ENCODE measurements around the gene PRAMEF33.
A peak's percentile ranks its signal among the peaks of the same experiment; 100 is the strongest.
"Not testable (repeated sequence)": the region's sequence is repeated elsewhere in the genome, so short reads cannot be mapped to it uniquely, and the experiment has no call there.

Gene PRAMEF33

DNA sequence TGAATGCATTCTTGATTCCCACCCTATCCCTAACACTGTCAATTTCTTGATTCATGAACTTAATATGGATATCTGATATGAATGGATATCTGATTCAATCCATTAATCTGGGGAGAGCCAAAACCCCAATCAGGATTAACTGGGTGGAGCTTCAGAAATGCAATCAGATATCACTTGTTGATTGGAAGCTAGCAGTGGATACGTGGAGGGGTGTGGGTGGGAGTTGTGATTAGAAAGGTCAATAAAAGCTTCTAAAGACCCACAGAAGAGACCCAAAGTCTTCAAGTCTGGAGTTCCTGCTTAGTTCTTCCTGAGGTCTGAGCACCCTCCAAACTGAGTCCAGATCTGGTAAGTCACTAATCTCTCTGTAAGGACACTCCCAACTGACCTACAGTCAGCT, at the start of gene PRAMEF33:
TSS of gene PRAMEF33 (plus strand) at position 301 of the 400 bp plus-strand sequence. CDS start 2,416 bp downstream, outside the sequence.
- not testable (repeated sequence) for DNase-seq

DNA sequence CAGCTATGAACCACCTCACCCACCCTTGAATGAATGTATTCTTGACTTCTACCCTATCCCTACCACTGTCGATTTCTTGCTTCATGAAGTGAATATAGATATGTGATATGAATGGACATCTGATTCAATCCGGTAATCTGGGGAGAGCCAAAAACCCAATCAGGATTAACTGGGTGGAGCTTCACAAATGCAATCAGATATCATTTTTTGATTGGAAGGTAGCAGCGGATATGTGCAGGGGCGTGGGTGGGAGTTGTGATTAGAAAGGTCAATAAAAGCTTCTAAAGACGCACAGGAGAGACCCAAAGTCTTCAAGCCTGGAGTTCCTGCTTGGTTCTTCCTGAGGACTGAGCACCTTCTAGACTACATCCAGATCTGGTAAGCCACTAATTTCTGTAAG, 49.4 kb upstream of the PRAMEF33 start, which contains the start of gene PRAMEF5:
TSS of gene PRAMEF5 (plus strand) at position 301 of the 400 bp plus-strand sequence. CDS start 5,071 bp downstream, outside the sequence.
- DNase-seq, result not testable (repeated sequence)

- not testable (repeated sequence) for DNase-seq
Measured at GRCh38 chr1:13265124-13265523, 38.2 kb upstream of the PRAMEF33 start.

- not testable (repeated sequence) for DNase-seq
Measured at GRCh38 chr1:13277016-13277415, 26.3 kb upstream of the PRAMEF33 start.

DNA sequence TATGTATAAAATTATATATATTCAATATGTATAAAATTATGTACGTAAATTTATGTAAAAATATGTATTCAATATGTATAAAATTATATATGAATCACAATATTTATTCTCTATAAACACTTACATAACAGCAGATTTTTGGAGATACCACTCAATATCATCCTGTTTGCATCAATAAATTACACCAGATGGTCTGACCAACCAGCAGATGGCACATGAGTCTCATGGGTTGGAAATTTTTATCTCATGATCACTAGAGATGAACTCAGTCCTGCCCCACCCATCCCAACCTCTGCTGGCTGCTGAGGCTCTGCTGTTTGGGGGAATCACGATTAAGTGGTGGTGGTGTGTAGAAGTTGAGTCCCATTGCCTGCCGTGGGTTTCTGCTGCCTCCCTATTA, 23.7 kb upstream of the PRAMEF33 start:
- not testable (repeated sequence) for DNase-seq

GRCh38 chr1:13285037-13285436, 18.3 kb upstream of the PRAMEF33 start, which contains the start of gene PRAMEF8:
TSS of gene PRAMEF8 (minus strand) at chr1:13285137. CDS start at chr1:13284091, 1,046 bp downstream.
- DNase-seq, result not testable (repeated sequence)

DNA sequence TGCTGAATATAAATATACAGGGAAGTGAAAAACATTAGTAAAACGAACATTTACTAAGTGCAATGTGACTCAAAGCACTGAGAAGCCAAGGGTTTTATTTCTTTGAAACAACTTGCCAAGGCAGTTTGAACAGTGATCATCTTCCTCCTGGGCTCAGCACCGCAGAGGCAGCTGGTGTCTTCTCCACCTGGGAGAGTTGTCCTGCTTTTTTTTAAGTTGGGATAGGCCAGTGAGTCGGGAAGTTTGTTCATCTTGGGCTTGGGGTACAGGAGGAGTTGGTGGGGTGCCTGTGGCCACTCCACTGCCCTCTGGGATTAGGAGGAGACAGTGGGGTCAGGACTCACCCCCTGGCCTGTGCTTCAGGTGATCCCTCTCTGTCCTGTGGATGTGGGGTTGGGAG, 14.3 kb upstream of the PRAMEF33 start:
- DNase-seq, result not testable (repeated sequence)

GRCh38 chr1:13297216-13297931, 6.0 kb upstream of the PRAMEF33 start:
- not testable (repeated sequence) for DNase-seq

DNA sequence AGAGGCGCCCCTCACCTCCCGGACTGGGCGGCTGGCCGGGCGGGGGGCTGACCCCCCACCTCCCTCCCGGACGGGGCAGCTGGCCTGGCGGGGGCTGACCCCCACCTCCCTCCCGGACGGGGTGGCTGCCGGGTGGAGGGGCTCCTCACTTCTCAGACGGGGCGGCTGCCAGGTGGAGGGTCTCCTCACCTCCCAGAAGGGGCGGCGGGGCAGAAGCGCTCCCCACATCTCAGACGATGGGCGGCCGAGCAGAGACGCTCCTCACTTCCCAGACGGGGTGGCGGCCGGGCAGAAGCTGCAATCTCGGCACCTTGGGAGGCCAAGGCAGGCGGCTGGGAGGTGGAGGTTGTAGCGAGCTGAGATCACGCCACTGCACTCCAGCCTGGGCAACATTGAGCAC, 4.6 kb upstream of the PRAMEF33 start:
- DNase-seq, result not testable (repeated sequence)

DNA sequence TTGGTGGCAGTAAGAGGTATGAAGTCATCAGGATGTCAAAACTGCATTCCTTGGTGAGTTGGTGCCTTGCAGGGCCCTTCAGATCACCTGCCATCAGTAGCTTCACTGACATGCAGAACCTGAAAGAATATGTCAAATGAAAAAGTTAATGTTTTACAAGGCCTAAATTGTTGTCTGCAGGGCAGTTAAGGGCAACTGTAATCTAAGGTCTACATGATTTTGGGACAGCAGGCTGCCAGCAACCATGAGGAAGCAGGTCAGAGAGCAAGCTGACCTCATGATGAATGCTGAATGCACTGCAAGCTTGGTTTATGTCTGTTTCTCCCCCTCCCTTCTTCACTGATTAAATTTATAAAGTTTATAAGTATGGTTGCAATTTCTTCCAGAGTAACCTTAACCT, 1.1 kb upstream of the PRAMEF33 start:
- DNase-seq, result not testable (repeated sequence)

DNA sequence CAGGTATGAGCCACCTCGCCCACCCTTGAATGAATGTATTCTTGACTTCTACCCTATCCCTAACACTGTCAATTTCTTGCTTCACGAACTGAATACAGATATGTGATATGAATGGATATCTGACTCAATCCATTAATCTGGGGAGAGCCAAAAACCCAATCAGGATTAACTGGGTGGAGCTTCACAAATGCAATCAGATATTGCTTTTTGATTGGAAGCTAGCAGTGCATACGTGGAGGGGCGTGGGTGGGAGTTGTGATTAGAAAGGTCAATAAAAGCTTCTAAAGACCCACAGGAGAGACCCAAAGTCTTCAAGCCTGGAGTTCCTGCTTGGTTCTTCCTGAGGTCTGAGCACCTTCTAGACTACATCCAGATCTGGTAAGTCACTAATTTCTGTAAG, 11.9 kb downstream of the PRAMEF33 start, which contains the start of gene PRAMEF15:
TSS of gene PRAMEF15 (plus strand) at position 301 of the 400 bp plus-strand sequence. CDS start 2,827 bp downstream, outside the sequence.
- not testable (repeated sequence) for DNase-seq

DNA sequence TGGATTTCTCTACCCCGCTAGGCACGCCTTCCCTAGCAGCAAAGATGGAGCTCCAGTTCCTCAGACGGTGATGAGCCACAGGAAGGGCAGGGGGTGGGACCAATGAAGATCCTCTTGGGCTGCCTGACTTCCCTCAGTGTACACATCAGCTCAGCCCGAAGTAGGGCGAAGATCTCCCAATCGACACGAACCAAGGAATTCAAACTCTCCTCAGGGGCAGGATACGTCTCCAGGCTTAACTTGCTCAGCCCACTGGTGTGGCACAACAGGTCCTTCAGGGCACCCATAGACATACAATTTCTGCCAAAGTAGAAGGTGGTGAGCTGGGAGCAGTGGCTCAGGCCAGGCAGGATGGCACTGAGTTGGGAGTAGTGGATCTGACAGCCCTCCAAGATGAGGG, 39.2 kb downstream of the PRAMEF33 start:
- DNase-seq, result not testable (repeated sequence)

DNA sequence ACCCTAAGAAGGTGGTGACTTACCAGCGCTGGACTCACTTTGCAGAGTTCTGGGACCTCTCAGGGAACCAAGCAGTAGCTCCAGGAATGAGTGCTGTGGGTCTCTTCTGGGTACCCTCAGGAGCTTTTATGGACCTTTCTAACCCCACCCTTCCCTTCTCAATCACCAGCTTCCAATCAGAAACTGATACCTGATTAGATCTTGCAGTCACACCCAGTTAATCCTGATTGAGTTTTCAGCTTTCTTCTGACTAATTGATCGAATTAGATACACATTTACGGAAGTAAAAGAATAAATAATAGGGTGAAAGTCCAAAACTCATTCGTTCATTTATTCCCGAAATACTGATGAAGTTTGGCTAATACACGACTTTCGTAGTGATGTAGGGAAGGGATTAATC, 43.7 kb downstream of the PRAMEF33 start, which contains the start of gene PRAMEF14:
TSS of gene PRAMEF14 (minus strand) at position 101 of the 400 bp plus-strand sequence. CDS start 1,820 bp downstream, outside the sequence.
- DNase-seq, result not testable (repeated sequence)

GRCh38 chr1:13353476-13353875, 50.1 kb downstream of the PRAMEF33 start:
- not testable (repeated sequence) for DNase-seq

DNA sequence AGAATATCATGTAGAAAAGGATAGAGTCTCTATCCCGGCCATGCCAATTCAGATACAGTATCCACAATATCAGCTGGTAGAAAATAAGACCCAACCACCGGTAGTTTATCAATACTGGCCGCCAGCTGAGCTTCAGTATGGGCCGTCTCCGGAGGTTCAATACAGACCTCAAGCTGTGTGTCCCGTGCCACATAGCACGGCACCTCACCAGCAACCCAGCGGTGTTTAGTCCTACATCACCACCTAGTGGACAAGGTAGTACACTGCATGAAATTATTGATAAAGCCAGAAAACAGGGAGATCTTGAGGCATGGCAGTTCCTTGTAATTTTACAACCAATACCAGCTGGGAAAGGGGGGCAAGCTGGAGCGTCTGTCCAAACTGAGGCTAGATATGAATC, 51.1 kb downstream of the PRAMEF33 start:
- not testable (repeated sequence) for DNase-seq

DNA sequence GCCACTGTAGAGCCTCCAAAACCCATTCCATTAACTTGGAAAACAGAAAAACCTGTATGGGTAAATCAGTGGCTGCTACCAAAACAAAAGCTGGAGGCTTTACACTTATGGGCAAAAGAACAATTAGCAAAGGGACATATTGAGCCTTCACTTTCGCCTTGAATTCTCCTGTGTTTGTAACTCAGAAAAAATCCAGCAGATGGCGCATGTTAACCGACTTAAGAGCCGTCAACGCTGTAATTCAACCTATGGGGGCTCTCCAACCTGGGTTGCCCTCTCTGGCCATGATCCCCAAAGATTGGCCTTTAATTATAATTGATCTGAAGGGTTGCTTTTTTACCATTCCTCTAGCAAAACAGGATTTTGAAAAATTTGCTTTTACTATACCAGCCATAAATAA, 53.4 kb downstream of the PRAMEF33 start:
- DNase-seq, result peak; percentile 4

Data from NK-92 treated with Interleukin-12 subunit alpha and Interleukin-12 subunit beta, amount 100 ng/mL, for 24 hours (cell line).